Muscle layer of colon (tissue), 2 donors: ENCODE measurements around the gene VEZT.

Source experiments
- H3K27ac ChIP-seq: one replicate; pipeline ENCODE4 v1.7.0; 2013; ENCODE audit warnings: low read depth, mild to moderate bottlenecking, low read length, moderate library complexity
- H3K27me3 ChIP-seq, 2 donors: one replicate each; pipeline ENCODE4 v1.7.0; 2013; ENCODE audit warnings: low read length in 2 of 2, mild to moderate bottlenecking in 2 of 2; ENCODE audit not compliant: insufficient read depth in 2 of 2, control insufficient read depth in 1 of 2
- H3K36me3 ChIP-seq: one replicate; pipeline ENCODE4 v1.7.0; 2013; ENCODE audit warnings: mild to moderate bottlenecking, low read length; ENCODE audit not compliant: insufficient read depth
- H3K4me1 ChIP-seq: one replicate; pipeline ENCODE4 v1.7.0; 2013; ENCODE audit warnings: mild to moderate bottlenecking, low read length; ENCODE audit not compliant: insufficient read depth
- H3K4me3 ChIP-seq, 2 donors: one replicate each; pipeline ENCODE4 v1.7.0; 2013; ENCODE audit warnings: low read length in 2 of 2, low read depth in 1 of 2, mild to moderate bottlenecking in 1 of 2, moderate library complexity in 1 of 2
- H3K9ac ChIP-seq: one replicate; pipeline ENCODE4 v1.7.0; 2013; ENCODE audit warnings: low read length
- H3K9me3 ChIP-seq: one replicate; pipeline ENCODE4 v1.7.0; 2013; ENCODE audit warnings: mild to moderate bottlenecking, low read length
- donor health status: abdominal sarcoma.
- donor health status: Adenocarcinoma of cecum.

VEZT gene

GRCh38 chr12:95351748-95352147, 134.1 kb downstream of the VEZT start:
- Histone ChIP-seq H3K27ac (no peak overlapping the region), H3K4me3 (no peak overlapping the region), H3K9me3 (no peaks in the 10 kb centered on the region), H3K9ac (no peak overlapping the region), H3K36me3 (peaks cover 4% of the 10 kb centered on the region), H3K4me1 (no peaks in the 10 kb centered on the region), H3K27me3 (no peaks in the 10 kb centered on the region)
